GM12865 (cell line): ENCODE data around the gene SPNS1.
A peak's percentile ranks its signal among the peaks of the same experiment; 100 is the strongest.
"Not testable (repeated sequence)": the region's sequence is repeated elsewhere in the genome, so short reads cannot be mapped to it uniquely, and the experiment has no call there.

Experiments
- DNase-seq: peaks from one replicate; pipeline ENCODE4 v3.0.0; 2010; ENCODE audit warnings: low read depth
- H3K4me3 ChIP-seq: 2 replicates; pipeline ENCODE4 v1.5.1; 2011; ENCODE audit warnings: mild to moderate bottlenecking, low read depth, low read length, control low read depth
- CTCF ChIP-seq: IDR thresholded peaks from 2 replicates; pipeline ENCODE4 v1.5.1; 2011; ENCODE audit warnings: low read length, control low read depth, low read depth, inconsistent platforms; ENCODE audit not compliant: insufficient read depth; ENCODE audit errors: missing control alignments

The SPNS1 gene

GRCh38 chr16:28974437-28975157 lies at the start of gene SPNS1:
TSS of gene SPNS1 (plus strand) at chr16:28974778. CDS start at chr16:28975152, 374 bp downstream.
- TF ChIP-seq CTCF = no peak
- H3K4me3 ChIP-seq = peak within 1 kb of the TSS; percentile 71
- DNase-seq = peak; percentile 97

GRCh38 chr16:28925386-28926228 lies 49.0 kb upstream of the SPNS1 start:
- TF ChIP-seq CTCF = no peak
- peak; percentile 95 for DNase-seq

GRCh38 chr16:28926284-28926683 lies 48.3 kb upstream of the SPNS1 start:
- DNase-seq = not testable (repeated sequence)
- peak overlapping the region; percentile 85 for H3K4me3 ChIP-seq

More at GRCh38 chr16:28925386-28926228, 49.0 kb upstream of the SPNS1 start:
- H3K4me3 ChIP-seq = peak overlapping the region; percentile 85

- H3K4me3 ChIP-seq = no peak overlapping the region
- no peak for DNase-seq
- TF ChIP-seq CTCF = no peak
These were observed 46.8 kb upstream of the SPNS1 start for GRCh38 chr16:28927815-28928214.

GRCh38 chr16:28930203-28930602 lies 44.4 kb upstream of the SPNS1 start:
- TF ChIP-seq CTCF = no peak
- DNase-seq = no peak
- no peak overlapping the region for H3K4me3 ChIP-seq

GRCh38 chr16:28930652-28931051 lies 43.9 kb upstream of the SPNS1 start:
- no peak for TF ChIP-seq CTCF
- peak; percentile 91 for DNase-seq
- peak overlapping the region; percentile 98 for H3K4me3 ChIP-seq

- H3K4me3 ChIP-seq = peak within 1 kb of the TSS; percentile 98
- TF ChIP-seq CTCF = no peak
- DNase-seq = peak; percentile 74
These were observed 42.8 kb upstream of the SPNS1 start, which contains the start of gene CD19 for GRCh38 chr16:28931801-28932225. TSS of gene CD19 (plus strand) at chr16:28931971. CDS start at chr16:28932001, 30 bp downstream.
